T-cell (primary cell): ENCODE measurements around the gene ZG16B. TPM values are rescaled to one million over a fixed set of nuclear protein-coding genes. Genes with fewer than 3 reads are reported as not detected.
A peak's percentile ranks its signal among the peaks of the same experiment; 100 is the strongest.

ENCODE experiments used
- ATAC-seq, 4 experiments: fragments of 200-7000 bp in 3 of 4; fragments of 150-1000 bp in 1 of 4; cut with Tn5 transposase; replicated peaks in 1 of 4; 1 replicate in 3 of 4; 2 replicates in 1 of 4; pipeline ENCODE4 v1.10.0; 2021; ENCODE audit warnings: moderate library complexity in 3 of 4, mild to moderate bottlenecking in 2 of 4, moderate number of reproducible peaks in 1 of 4
- CTCF ChIA-PET, 2 donors: fragments of 300-600 bp; sonication (Branson Sonifier 250); formaldehyde crosslinking; loops; one replicate each; lab custom pipeline; 2022; ENCODE audit warnings: antibody characterized with exemption in 2 of 2; lab: Charles Lee
- POLR2A ChIA-PET, 2 donors: fragments of 300-600 bp; sonication (Branson Sonifier 250); formaldehyde crosslinking; loops; one replicate each; lab custom pipeline; 2022; ENCODE audit warnings: antibody characterized with exemption in 2 of 2; lab: Charles Lee
- DNase-seq, 35 experiments: peaks; one replicate each; pipeline versions ENCODE4 v3.0.0 to v3.0.0-alpha.2; 2013 to 2023
- H3K27ac ChIP-seq: one replicate; pipeline ENCODE4 v1.5.1; 2013; ENCODE audit warnings: low read length
- H3K27me3 ChIP-seq, 2 experiments: replicated peaks in 1 of 2; 1 replicate in 1 of 2; 2 replicates in 1 of 2; pipeline versions ENCODE4 v1.6.1 to v1.7.0; 2013; ENCODE audit warnings: low read length in 1 of 2, mixed read lengths in 1 of 2; ENCODE audit not compliant: control insufficient read depth in 2 of 2, insufficient read depth in 2 of 2; ENCODE audit errors: extremely low read depth in 1 of 2
- H3K36me3 ChIP-seq, 2 donors: 1 replicate in 1 of 2; 2 replicates in 1 of 2; pipeline versions ENCODE4 v1.6.1 to v1.7.0; 2013; ENCODE audit warnings: low read length in 1 of 2; ENCODE audit not compliant: control insufficient read depth in 2 of 2, insufficient read depth in 1 of 2; ENCODE audit errors: extremely low read depth in 1 of 2
- H3K4me1 ChIP-seq, 2 experiments: 1 replicate in 1 of 2; 2 replicates in 1 of 2; pipeline versions ENCODE4 v1.6.1 to v1.7.0; 2013; ENCODE audit warnings: low read length in 2 of 2, mixed read lengths in 1 of 2; ENCODE audit not compliant: insufficient read depth in 2 of 2, control insufficient read depth in 1 of 2; ENCODE audit errors: extremely low read depth in 1 of 2
- H3K4me3 ChIP-seq, 2 donors: 1 replicate in 1 of 2; 2 replicates in 1 of 2; pipeline versions ENCODE4 v1.5.1 to v1.7.0; 2013; ENCODE audit warnings: mild to moderate bottlenecking in 2 of 2, low read length in 1 of 2, moderate library complexity in 1 of 2; ENCODE audit not compliant: control insufficient read depth in 1 of 2; ENCODE audit errors: extremely low read depth in 1 of 2
- H3K9me3 ChIP-seq: 2 replicates; pipeline ENCODE4 v1.7.0; 2013
- H3K27ac Mint-ChIP-seq, 2 donors: one replicate each; pipeline ENCODE4 v1.8.0; 2020 to 2021; ENCODE audit warnings: mild to moderate bottlenecking in 2 of 2, mixed read lengths in 2 of 2
- H3K27me3 Mint-ChIP-seq, 2 donors: one replicate each; pipeline ENCODE4 v1.8.0; 2021 to 2022; ENCODE audit warnings: mixed read lengths in 2 of 2
- H3K36me3 Mint-ChIP-seq: one replicate; pipeline ENCODE4 v1.8.0; 2021; ENCODE audit warnings: mixed read lengths
- H3K4me1 Mint-ChIP-seq, 3 donors: one replicate each; pipeline ENCODE4 v1.8.0; 2020 to 2022; ENCODE audit warnings: mixed read lengths in 3 of 3, mild to moderate bottlenecking in 1 of 3
- H3K4me3 Mint-ChIP-seq, 3 donors: one replicate each; pipeline ENCODE4 v1.8.0; 2020 to 2022; ENCODE audit warnings: mild to moderate bottlenecking in 3 of 3, mixed read lengths in 3 of 3, moderate library complexity in 3 of 3
- H3K9me3 Mint-ChIP-seq, 3 donors: one replicate each; pipeline ENCODE4 v1.8.0; 2020 to 2022; ENCODE audit warnings: mixed read lengths in 3 of 3
- WGBS: methylation state at CpG from one replicate; pipeline ENCODE4 v1.1.5; 2013; ENCODE audit warnings: missing lambda C conversion rate; ENCODE audit not compliant: insufficient coverage; 5-methylcytosine and 5-hydroxymethylcytosine counted together
- total RNA-seq, 35 experiments: library from RNA in 6 of 35; stranded (reverse) in 6 of 35; fragments of 120-200 nt in 1 of 35; gene quantifications; one replicate each; pipeline versions ENCODE4 v1.2.1 to v1.2.4 and lab custom pipeline; 2013 to 2026

Gene ZG16B
- total RNA-seq, 5 donors from 2014 or later (not counting 1 experiment from before 2014, with no cell fraction given) = 0.43 TPM; not detected in 4

DNA sequence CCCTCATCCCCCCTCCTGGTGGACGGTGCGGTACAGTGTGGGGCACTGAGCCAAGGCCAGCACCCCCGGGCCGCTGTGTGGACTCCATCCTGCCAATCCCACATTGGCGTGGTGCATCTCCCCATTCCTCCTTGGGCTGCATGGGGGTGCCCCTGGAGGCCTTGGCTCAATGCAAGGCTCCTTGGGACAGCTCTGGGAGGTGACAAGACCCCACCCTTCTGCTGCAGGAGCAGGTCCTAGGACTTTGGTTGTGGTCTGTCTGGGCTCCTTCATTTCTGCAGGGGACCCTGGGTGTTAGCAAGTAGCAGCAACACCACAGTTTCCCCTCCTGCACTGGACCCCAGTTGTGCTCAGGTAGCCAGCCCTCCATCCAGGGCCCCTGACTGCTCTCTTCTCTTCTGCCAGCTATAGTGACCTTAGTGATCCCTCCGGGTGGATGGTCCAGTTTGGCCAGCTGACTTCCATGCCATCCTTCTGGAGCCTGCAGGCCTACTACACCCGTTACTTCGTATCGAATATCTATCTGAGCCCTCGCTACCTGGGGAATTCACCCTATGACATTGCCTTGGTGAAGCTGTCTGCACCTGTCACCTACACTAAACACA, 11.7 kb upstream of the ZG16B start:
- ATAC-seq (no peak), DNase-seq (no peak)
- ChIA-PET POLR2A (no interaction called here), CTCF (no interaction called here)
- H3K36me3 Mint-ChIP-seq = no peaks in the 10 kb centered on the region
- H3K4me1 Mint-ChIP-seq = no peaks in the 10 kb centered on the region
- Histone ChIP-seq H3K4me1 (peaks cover 0 to 5% of the 10 kb centered on the region in 2 experiments), H3K9me3 (no peaks in the 10 kb centered on the region), H3K27me3 (peaks cover 0 to 39% of the 10 kb centered on the region in 2 experiments), H3K4me3 (no peak overlapping the region), H3K36me3 (no peaks in the 10 kb centered on the region), H3K27ac (no peak overlapping the region)
- H3K27me3 Mint-ChIP-seq = peaks cover 0 to 16% of the 10 kb centered on the region in 2 donors
- no peaks in the 10 kb centered on the region for H3K9me3 Mint-ChIP-seq
- peak overlapping the region in 1 of 3 donors; percentile 31 for H3K4me3 Mint-ChIP-seq
- H3K27ac Mint-ChIP-seq = no peak overlapping the region
- WGBS = 92% methylated on average over 8 of the region's 10 CpGs

DNA sequence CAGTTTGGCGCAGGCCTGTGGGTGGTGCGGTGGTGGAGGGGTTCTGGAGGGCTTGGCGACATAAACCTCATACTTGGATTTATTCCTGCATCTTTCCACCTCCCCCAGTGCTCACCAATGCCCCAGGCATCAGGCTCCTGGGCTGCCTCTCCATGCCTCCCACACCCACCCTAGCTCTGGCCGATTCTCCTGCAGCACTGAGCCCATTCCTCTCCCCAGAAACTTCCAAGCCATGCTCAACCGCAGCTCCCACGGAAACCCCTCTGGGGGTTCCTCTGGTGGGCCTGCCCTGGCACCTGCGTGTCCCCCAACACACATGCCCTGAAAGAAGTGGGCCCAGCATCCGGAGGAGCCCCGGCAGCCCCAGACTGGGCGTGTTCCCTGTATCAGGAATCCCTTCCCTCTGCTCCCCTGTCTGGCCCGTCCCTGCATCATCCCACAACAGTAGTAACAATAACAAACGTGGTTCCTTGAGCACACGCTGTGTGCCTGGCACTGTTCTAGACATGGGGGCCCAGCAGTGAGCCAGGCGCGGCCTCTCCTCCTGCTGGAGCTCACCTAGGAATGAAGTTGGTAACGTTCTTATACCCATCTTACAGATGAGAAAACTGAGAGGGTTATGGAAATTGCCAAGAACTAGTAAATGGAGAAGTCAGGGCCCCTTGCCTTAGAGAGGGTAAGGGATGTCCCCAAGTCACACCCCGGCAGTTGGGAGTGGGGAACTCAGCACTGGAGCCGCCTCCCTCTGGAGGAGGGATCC, 10.7 kb upstream of the ZG16B start:
- WGBS = 83% methylated on average over 8 of the region's 18 CpGs
- Mint-ChIP-seq H3K9me3 (no peaks in the 10 kb centered on the region), H3K4me1 (no peaks in the 10 kb centered on the region), H3K4me3 (no peak overlapping the region), H3K36me3 (no peaks in the 10 kb centered on the region), H3K27ac (no peak overlapping the region), H3K27me3 (peaks cover 0 to 13% of the 10 kb centered on the region in 2 donors)
- Histone ChIP-seq H3K4me3 (no peak overlapping the region), H3K36me3 (no peaks in the 10 kb centered on the region), H3K27ac (no peak overlapping the region), H3K4me1 (peaks cover 0 to 5% of the 10 kb centered on the region in 2 experiments), H3K27me3 (peaks cover 0 to 36% of the 10 kb centered on the region in 2 experiments), H3K9me3 (no peaks in the 10 kb centered on the region)
- no peak for DNase-seq
- ATAC-seq = no peak
- POLR2A ChIA-PET = no interaction called here
- CTCF ChIA-PET = no interaction called here

DNA sequence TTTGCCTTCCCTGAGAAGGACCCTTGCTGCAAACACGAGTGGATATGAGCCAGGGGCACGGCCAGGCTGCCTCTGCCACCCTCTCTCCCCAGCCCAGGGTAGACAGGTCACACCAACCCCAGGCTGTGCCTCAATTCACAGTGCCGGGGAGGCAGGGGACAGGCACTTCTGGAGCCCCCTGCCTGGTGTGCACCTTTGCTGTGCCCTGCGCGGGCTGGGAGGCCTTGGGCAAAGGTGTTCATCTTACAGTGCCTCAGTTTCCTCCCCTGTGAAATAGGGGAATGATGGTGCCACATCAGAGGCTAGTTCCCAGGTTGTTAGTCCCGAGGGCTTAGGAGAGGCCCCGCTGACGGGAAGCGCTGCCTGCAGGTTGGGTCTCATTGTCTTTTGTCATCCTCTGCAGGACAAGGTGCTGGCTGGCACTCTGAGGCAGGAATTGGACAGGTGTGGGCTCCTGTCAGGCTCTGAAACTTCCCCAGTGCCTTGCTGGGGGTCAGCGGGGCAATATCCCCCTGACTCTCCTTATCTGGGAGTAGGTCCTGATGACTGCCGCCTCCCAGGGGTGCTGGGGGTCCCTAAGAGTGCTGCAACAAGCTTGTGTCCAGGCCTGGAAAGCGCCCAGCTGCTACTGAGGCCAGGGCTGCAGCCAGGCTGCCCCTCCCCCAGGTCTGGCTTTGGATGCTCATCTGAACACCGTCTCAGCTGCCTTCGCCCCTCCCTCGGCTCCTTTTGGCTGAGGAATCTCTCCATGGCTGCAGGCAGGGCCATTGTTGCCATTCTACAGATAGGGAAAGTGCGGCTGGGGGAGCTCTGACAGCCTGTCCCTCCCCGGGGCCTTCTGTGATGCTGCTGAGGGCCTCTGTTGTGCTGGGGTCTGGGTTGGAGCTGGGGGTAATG, 9.9 kb upstream of the ZG16B start:
- DNase-seq (no peak), ATAC-seq (no peak)
- POLR2A ChIA-PET = no interaction called here
- WGBS = 84% methylated on average over 14 of the region's 17 CpGs
- Histone ChIP-seq H3K4me3 (no peak overlapping the region), H3K27me3 (peaks cover 0 to 28% of the 10 kb centered on the region in 2 experiments), H3K9me3 (no peaks in the 10 kb centered on the region), H3K4me1 (peaks cover 0 to 5% of the 10 kb centered on the region in 2 experiments), H3K27ac (no peak overlapping the region), H3K36me3 (no peaks in the 10 kb centered on the region)
- H3K4me1 Mint-ChIP-seq = no peaks in the 10 kb centered on the region
- no peak overlapping the region for H3K27ac Mint-ChIP-seq
- no peaks in the 10 kb centered on the region for H3K36me3 Mint-ChIP-seq
- CTCF ChIA-PET = no interaction called here
- no peak overlapping the region for H3K4me3 Mint-ChIP-seq
- H3K9me3 Mint-ChIP-seq = no peaks in the 10 kb centered on the region
- peaks cover 0 to 9% of the 10 kb centered on the region in 2 donors for H3K27me3 Mint-ChIP-seq

DNA sequence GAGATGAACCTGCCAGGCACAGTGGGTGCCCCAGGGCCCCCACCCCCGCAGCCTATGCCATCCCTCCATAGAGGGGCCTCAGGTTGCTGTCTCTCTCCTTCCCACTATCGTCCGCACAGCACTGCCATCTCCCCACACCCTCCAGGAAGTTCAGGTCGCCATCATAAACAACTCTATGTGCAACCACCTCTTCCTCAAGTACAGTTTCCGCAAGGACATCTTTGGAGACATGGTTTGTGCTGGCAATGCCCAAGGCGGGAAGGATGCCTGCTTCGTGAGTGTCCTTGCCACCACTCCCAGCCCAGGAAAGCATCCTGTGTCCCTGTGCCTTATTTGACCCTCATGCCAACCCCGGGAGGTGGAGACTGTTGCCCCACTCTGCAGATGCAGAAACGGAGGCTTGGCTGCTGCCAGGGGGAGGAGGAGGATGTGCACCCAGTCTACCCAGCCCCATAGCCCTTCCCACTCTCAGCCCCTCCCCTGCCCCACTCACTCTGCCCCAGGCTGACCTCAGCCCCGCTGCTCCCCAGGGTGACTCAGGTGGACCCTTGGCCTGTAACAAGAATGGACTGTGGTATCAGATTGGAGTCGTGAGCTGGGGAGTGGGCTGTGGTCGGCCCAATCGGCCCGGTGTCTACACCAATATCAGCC, 9.1 kb upstream of the ZG16B start:
- Mint-ChIP-seq H3K27me3 (peaks cover 0 to 9% of the 10 kb centered on the region in 2 donors), H3K4me1 (no peaks in the 10 kb centered on the region), H3K4me3 (no peak overlapping the region), H3K27ac (no peak overlapping the region), H3K36me3 (no peaks in the 10 kb centered on the region), H3K9me3 (no peaks in the 10 kb centered on the region)
- Histone ChIP-seq H3K27me3 (peaks cover 0 to 31% of the 10 kb centered on the region in 2 experiments), H3K9me3 (no peaks in the 10 kb centered on the region), H3K27ac (no peak overlapping the region), H3K4me1 (peaks cover 0 to 5% of the 10 kb centered on the region in 2 experiments), H3K4me3 (no peak overlapping the region), H3K36me3 (no peaks in the 10 kb centered on the region)
- CTCF ChIA-PET = no interaction called here
- 74% methylated on average over 6 of the region's 14 CpGs for WGBS
- POLR2A ChIA-PET = no interaction called here
- no peak for DNase-seq
- no peak for ATAC-seq

DNA sequence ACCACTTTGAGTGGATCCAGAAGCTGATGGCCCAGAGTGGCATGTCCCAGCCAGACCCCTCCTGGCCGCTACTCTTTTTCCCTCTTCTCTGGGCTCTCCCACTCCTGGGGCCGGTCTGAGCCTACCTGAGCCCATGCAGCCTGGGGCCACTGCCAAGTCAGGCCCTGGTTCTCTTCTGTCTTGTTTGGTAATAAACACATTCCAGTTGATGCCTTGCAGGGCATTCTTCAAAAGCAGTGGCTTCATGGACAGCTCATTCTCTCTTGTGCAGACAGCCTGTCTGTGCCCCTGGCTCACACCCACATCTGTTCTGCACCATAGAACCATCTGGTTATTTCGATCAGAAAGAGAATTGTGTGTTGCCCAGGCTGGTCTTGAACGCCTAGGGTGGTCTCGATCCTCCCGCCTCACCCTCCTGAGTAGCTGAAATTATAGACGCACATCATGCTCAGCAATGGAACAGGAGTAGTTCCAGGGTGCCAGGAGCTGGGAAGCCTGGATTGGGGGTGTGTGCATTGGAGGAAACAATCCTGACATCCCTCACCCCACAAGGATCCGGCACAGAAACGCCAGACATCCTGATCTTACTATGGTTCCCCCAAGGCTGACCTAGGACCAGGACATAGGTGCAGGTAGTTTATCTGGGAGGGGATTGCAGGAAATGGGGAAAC, 8.5 kb upstream of the ZG16B start:
- WGBS = 58% methylated on average over 3 of the region's 9 CpGs
- H3K27ac Mint-ChIP-seq = no peak overlapping the region
- no peak for ATAC-seq
- H3K27me3 Mint-ChIP-seq = peaks cover 0 to 7% of the 10 kb centered on the region in 2 donors
- Histone ChIP-seq H3K4me1 (peaks cover 0 to 3% of the 10 kb centered on the region in 2 experiments), H3K4me3 (no peak overlapping the region), H3K9me3 (no peaks in the 10 kb centered on the region), H3K27ac (no peak overlapping the region), H3K36me3 (no peaks in the 10 kb centered on the region), H3K27me3 (peaks cover 0 to 28% of the 10 kb centered on the region in 2 experiments)
- H3K36me3 Mint-ChIP-seq = no peaks in the 10 kb centered on the region
- DNase-seq = no peak
- H3K4me1 Mint-ChIP-seq = no peaks in the 10 kb centered on the region
- ChIA-PET CTCF (no interaction called here), POLR2A (no interaction called here)
- H3K4me3 Mint-ChIP-seq = no peak overlapping the region
- no peaks in the 10 kb centered on the region for H3K9me3 Mint-ChIP-seq
